Measurements from ENCODE around the gene TNRC6B. TPM values are rescaled to one million over a fixed set of nuclear protein-coding genes. Genes with fewer than 3 reads are reported as not detected.

TNRC6B gene
- total and polyA plus RNA-seq, 2 experiments from 2014 or later, result 46.9 to 87.8 TPM

DNA sequence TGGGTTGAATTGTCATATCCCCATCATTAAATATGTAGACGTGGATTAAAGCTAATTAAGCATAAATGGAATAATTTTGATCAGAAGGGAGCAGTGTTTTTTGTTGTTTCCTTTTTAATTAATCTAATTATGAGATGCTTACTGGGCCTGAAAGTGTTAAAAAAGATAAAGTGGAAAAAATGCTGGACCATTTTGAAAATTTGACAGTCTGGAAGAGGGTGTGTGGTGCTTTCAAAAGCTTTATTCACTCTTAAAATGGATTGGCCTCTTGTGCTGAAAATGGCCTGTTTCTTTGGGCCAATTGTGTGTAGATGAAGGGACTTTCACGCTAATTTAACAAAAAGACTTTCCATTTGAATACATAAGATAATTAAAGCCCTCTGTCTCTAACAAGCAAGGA is 1.8 kb downstream of the TNRC6B start:
- Mint-ChIP-seq H3K4me1 (peaks cover 56% of the 10 kb centered on the region), H3K27me3 (ENCODE audit: insufficient read depth, low read depth, poor library complexity) (peaks cover 2% of the 10 kb centered on the region), H3K4me3 (peak overlapping the region; percentile 93), H3K36me3 (ENCODE audit: low read depth) (peaks cover 6% of the 10 kb centered on the region; the same call in 2 of the 3 replicates), H3K27ac (peak overlapping the region; percentile 98), H3K9me3 (peaks cover 2% of the 10 kb centered on the region; the same call in 1 of the 3 replicates)
- Histone ChIP-seq H4K20me1 (replicated peaks; ENCODE audit: insufficient read depth) (peaks cover 10% of the 10 kb centered on the region; the same call in 1 of the 2 replicates), H3K36me3 (ENCODE audit: insufficient read depth) (no peaks in the 10 kb centered on the region), H3K79me2 (replicated peaks; ENCODE audit: insufficient read depth) (peaks cover 67% of the 10 kb centered on the region), H3F3A (replicated peaks; ENCODE audit: low read depth) (no peaks in the 10 kb centered on the region; the same call in 1 of the 2 replicates), H3K4me2 (peak overlapping the region; percentile 86), H3K9me2 (ENCODE audit: insufficient read depth) (no peaks in the 10 kb centered on the region), H3K27ac (ENCODE audit: low read depth) (peak overlapping the region; percentile 98), H2AFZ (no peak overlapping the region), H3K4me1 (ENCODE audit: insufficient read depth) (peaks cover 49% of the 10 kb centered on the region), H3K27me3 (ENCODE audit: insufficient read depth) (no peaks in the 10 kb centered on the region), H3K4me3 (peak overlapping the region; percentile 64)
- TF ChIP-seq, protein P1, sequence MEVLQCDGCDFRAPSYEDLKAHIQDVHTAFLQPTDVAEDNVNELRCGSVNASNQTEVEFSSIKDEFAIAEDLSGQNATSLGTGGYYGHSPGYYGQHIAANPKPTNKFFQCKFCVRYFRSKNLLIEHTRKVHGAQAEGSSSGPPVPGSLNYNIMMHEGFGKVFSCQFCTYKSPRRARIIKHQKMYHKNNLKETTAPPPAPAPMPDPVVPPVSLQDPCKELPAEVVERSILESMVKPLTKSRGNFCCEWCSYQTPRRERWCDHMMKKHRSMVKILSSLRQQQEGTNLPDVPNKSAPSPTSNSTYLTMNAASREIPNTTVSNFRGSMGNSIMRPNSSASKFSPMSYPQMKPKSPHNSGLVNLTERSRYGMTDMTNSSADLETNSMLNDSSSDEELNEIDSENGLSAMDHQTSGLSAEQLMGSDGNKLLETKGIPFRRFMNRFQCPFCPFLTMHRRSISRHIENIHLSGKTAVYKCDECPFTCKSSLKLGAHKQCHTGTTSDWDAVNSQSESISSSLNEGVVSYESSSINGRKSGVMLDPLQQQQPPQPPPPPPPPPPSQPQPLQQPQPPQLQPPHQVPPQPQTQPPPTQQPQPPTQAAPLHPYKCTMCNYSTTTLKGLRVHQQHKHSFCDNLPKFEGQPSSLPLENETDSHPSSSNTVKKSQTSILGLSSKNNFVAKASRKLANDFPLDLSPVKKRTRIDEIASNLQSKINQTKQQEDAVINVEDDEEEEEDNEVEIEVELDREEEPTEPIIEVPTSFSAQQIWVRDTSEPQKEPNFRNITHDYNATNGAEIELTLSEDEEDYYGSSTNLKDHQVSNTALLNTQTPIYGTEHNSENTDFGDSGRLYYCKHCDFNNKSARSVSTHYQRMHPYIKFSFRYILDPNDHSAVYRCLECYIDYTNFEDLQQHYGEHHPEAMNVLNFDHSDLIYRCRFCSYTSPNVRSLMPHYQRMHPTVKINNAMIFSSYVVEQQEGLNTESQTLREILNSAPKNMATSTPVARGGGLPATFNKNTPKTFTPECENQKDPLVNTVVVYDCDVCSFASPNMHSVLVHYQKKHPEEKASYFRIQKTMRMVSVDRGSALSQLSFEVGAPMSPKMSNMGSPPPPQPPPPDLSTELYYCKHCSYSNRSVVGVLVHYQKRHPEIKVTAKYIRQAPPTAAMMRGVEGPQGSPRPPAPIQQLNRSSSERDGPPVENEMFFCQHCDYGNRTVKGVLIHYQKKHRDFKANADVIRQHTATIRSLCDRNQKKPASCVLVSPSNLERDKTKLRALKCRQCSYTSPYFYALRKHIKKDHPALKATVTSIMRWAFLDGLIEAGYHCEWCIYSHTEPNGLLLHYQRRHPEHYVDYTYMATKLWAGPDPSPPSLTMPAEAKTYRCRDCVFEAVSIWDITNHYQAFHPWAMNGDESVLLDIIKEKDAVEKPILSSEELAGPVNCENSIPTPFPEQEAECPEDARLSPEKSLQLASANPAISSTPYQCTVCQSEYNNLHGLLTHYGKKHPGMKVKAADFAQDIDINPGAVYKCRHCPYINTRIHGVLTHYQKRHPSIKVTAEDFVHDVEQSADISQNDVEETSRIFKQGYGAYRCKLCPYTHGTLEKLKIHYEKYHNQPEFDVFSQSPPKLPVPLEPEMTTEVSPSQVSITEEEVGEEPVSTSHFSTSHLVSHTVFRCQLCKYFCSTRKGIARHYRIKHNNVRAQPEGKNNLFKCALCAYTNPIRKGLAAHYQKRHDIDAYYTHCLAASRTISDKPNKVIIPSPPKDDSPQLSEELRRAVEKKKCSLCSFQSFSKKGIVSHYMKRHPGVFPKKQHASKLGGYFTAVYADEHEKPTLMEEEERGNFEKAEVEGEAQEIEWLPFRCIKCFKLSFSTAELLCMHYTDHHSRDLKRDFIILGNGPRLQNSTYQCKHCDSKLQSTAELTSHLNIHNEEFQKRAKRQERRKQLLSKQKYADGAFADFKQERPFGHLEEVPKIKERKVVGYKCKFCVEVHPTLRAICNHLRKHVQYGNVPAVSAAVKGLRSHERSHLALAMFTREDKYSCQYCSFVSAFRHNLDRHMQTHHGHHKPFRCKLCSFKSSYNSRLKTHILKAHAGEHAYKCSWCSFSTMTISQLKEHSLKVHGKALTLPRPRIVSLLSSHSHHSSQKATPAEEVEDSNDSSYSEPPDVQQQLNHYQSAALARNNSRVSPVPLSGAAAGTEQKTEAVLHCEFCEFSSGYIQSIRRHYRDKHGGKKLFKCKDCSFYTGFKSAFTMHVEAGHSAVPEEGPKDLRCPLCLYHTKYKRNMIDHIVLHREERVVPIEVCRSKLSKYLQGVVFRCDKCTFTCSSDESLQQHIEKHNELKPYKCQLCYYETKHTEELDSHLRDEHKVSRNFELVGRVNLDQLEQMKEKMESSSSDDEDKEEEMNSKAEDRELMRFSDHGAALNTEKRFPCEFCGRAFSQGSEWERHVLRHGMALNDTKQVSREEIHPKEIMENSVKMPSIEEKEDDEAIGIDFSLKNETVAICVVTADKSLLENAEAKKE (CRISPR knock-in tag; IDR thresholded peaks at IDR 0.05), result no peak
- TF ChIP-seq, protein P2, sequence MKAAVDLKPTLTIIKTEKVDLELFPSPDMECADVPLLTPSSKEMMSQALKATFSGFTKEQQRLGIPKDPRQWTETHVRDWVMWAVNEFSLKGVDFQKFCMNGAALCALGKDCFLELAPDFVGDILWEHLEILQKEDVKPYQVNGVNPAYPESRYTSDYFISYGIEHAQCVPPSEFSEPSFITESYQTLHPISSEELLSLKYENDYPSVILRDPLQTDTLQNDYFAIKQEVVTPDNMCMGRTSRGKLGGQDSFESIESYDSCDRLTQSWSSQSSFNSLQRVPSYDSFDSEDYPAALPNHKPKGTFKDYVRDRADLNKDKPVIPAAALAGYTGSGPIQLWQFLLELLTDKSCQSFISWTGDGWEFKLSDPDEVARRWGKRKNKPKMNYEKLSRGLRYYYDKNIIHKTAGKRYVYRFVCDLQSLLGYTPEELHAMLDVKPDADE (IDR thresholded peaks at IDR 0.05), result no peak
- no peak for TF ChIP-seq STAT1 (IDR thresholded peaks at IDR 0.05; ENCODE audit: unreplicated experiment)
- no peak for TF ChIP-seq JUNB (IDR thresholded peaks at IDR 0.05; ENCODE audit: unreplicated experiment)
- TF ChIP-seq EZH2 (IDR thresholded peaks at IDR 0.05; ENCODE audit: low read depth, unreplicated experiment), result no peak
- TF ChIP-seq, protein P3, sequence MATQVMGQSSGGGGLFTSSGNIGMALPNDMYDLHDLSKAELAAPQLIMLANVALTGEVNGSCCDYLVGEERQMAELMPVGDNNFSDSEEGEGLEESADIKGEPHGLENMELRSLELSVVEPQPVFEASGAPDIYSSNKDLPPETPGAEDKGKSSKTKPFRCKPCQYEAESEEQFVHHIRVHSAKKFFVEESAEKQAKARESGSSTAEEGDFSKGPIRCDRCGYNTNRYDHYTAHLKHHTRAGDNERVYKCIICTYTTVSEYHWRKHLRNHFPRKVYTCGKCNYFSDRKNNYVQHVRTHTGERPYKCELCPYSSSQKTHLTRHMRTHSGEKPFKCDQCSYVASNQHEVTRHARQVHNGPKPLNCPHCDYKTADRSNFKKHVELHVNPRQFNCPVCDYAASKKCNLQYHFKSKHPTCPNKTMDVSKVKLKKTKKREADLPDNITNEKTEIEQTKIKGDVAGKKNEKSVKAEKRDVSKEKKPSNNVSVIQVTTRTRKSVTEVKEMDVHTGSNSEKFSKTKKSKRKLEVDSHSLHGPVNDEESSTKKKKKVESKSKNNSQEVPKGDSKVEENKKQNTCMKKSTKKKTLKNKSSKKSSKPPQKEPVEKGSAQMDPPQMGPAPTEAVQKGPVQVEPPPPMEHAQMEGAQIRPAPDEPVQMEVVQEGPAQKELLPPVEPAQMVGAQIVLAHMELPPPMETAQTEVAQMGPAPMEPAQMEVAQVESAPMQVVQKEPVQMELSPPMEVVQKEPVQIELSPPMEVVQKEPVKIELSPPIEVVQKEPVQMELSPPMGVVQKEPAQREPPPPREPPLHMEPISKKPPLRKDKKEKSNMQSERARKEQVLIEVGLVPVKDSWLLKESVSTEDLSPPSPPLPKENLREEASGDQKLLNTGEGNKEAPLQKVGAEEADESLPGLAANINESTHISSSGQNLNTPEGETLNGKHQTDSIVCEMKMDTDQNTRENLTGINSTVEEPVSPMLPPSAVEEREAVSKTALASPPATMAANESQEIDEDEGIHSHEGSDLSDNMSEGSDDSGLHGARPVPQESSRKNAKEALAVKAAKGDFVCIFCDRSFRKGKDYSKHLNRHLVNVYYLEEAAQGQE (IDR thresholded peaks at IDR 0.05; ENCODE audit: unreplicated experiment), result no peak
- no peak for TF ChIP-seq ZNF114 (CRISPR knock-in tag; IDR thresholded peaks at IDR 0.05)
- TF ChIP-seq, protein P4, sequence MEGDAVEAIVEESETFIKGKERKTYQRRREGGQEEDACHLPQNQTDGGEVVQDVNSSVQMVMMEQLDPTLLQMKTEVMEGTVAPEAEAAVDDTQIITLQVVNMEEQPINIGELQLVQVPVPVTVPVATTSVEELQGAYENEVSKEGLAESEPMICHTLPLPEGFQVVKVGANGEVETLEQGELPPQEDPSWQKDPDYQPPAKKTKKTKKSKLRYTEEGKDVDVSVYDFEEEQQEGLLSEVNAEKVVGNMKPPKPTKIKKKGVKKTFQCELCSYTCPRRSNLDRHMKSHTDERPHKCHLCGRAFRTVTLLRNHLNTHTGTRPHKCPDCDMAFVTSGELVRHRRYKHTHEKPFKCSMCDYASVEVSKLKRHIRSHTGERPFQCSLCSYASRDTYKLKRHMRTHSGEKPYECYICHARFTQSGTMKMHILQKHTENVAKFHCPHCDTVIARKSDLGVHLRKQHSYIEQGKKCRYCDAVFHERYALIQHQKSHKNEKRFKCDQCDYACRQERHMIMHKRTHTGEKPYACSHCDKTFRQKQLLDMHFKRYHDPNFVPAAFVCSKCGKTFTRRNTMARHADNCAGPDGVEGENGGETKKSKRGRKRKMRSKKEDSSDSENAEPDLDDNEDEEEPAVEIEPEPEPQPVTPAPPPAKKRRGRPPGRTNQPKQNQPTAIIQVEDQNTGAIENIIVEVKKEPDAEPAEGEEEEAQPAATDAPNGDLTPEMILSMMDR (conservative IDR thresholded peaks at IDR 0.05; ENCODE audit: low read depth in 2 of 2), result no peak
- TF ChIP-seq ZNF331 (CRISPR knock-in tag; IDR thresholded peaks at IDR 0.05; ENCODE audit: low read depth), result no peak
- TF ChIP-seq POLR2AphosphoS5 (IDR thresholded peaks at IDR 0.05; ENCODE audit: low read depth), result no peak
- no peak for TF ChIP-seq EZH2phosphoT487 (IDR thresholded peaks at IDR 0.05; ENCODE audit: unreplicated experiment)
- TF ChIP-seq CREB1 (CRISPR knock-in tag; IDR thresholded peaks at IDR 0.05; ENCODE audit: low read depth), result no peak
- no peak for TF ChIP-seq NANOG (IDR thresholded peaks at IDR 0.05; ENCODE audit: borderline replicate concordance)
- DNase-seq (ENCODE audit: low spot score) (no peak), ATAC-seq (no peak)

Measured in GM23338 (cell line).